Endothelial cell of umbilical vein (primary cell): ENCODE results near the gene ZNF182. TPM values are rescaled to one million over a fixed set of nuclear protein-coding genes. Genes with fewer than 3 reads are reported as not detected.

ENCODE experiments used
- BruUV-seq: library from RNA; stranded (reverse); fragments of 400-500 nt; replicated peaks from 2 replicates; lab custom pipeline; 2021; lab: Mats Ljungman, UMichigan
- CTCF ChIA-PET: fragments of 300-600, 350-600 bp; sonication (Branson Sonifier 250); formaldehyde crosslinking; loops from one replicate; lab custom pipeline; 2021; ENCODE audit warnings: antibody characterized with exemption, inconsistent platforms; lab: Charles Lee
- POLR2A ChIA-PET: fragments of 300-600, 350-600 bp; sonication (Branson Sonifier 250); formaldehyde crosslinking; loops from one replicate; lab custom pipeline; 2021; ENCODE audit warnings: antibody characterized with exemption, inconsistent platforms; lab: Charles Lee
- DNase-seq: peaks from one replicate; pipeline ENCODE4 v3.0.0-alpha.2; 2011; ENCODE audit warnings: low read depth, low spot score
- FAIRE-seq: peaks from 2 replicates; lab custom pipeline; 2011; peaks lifted over from hg19 to GRCh38; lab: Jason Lieb, UNC
- H2AFZ ChIP-seq: 2 replicates; pipeline ENCODE4 v1.6.0; 2012; ENCODE audit warnings: low read depth, low read length, control low read depth, inconsistent platforms
- H3K27ac ChIP-seq: 2 replicates; pipeline ENCODE4 v1.5.1; 2011; ENCODE audit warnings: low read depth, mild to moderate bottlenecking, control low read depth, low read length, moderate library complexity; ENCODE audit not compliant: insufficient read depth
- H3K27me3 ChIP-seq, 2 experiments: 2 replicates each; pipeline versions ENCODE4 v1.6.0 to v1.6.1; 2011; ENCODE audit warnings: low read length in 2 of 2, mixed read lengths in 1 of 2; ENCODE audit not compliant: control insufficient read depth in 2 of 2, insufficient read depth in 2 of 2
- H3K36me3 ChIP-seq, 2 experiments: 2 replicates in 1 of 2; 3 replicates in 1 of 2; pipeline ENCODE4 v1.5.1; 2011; ENCODE audit warnings: low read length in 2 of 2, mild to moderate bottlenecking in 1 of 2, moderate library complexity in 1 of 2; ENCODE audit not compliant: control insufficient read depth in 2 of 2, insufficient read depth in 2 of 2; ENCODE audit errors: extremely low read depth in 1 of 2
- H3K4me1 ChIP-seq: 3 replicates; pipeline ENCODE4 v1.5.1; 2011; ENCODE audit warnings: mild to moderate bottlenecking, low read length; ENCODE audit not compliant: control insufficient read depth, insufficient read depth; ENCODE audit errors: extremely low read depth
- H3K4me2 ChIP-seq: 2 replicates; pipeline ENCODE4 v1.6.1; 2011; ENCODE audit warnings: low read length, control low read depth, mixed read lengths; ENCODE audit not compliant: insufficient read depth
- H3K4me3 ChIP-seq, 3 experiments: fragments of 200-600 bp in 1 of 3; sonication (generic), shearing (Covaris generic) in 1 of 3; replicated peaks in 1 of 3; 2 replicates each; pipeline ENCODE4 v1.5.1; 2011 to 2016; ENCODE audit warnings: control low read depth in 3 of 3, low read length in 3 of 3, mild to moderate bottlenecking in 2 of 3, inconsistent platforms in 1 of 3, low read depth in 1 of 3, moderate library complexity in 1 of 3; ENCODE audit not compliant: insufficient read depth in 1 of 3
- H3K79me2 ChIP-seq: 2 replicates; pipeline ENCODE4 v1.6.0; 2012; ENCODE audit warnings: low read length, inconsistent platforms; ENCODE audit not compliant: control insufficient read depth, insufficient read depth
- H3K9ac ChIP-seq: replicated peaks from 2 replicates; pipeline ENCODE3; 2011; ENCODE audit warnings: low read length, control low read depth; ENCODE audit not compliant: insufficient read depth; ENCODE audit errors: extremely low read depth
- H3K9me1 ChIP-seq: replicated peaks from 3 replicates; pipeline ENCODE4 v1.6.0; 2011; ENCODE audit warnings: mild to moderate bottlenecking, low read length; ENCODE audit not compliant: control insufficient read depth, insufficient read depth; ENCODE audit errors: extremely low read depth
- H3K9me3 ChIP-seq: replicated peaks from 2 replicates; pipeline ENCODE4 v1.5.1; 2012; ENCODE audit warnings: low read length, inconsistent platforms; ENCODE audit not compliant: control insufficient read depth, insufficient read depth
- H4K20me1 ChIP-seq: replicated peaks from 2 replicates; pipeline ENCODE3; 2011; ENCODE audit warnings: mild to moderate bottlenecking, low read length; ENCODE audit not compliant: control insufficient read depth, insufficient read depth; ENCODE audit errors: extremely low read depth
- EZH2 ChIP-seq: IDR thresholded peaks from 2 replicates; pipeline ENCODE4 v1.6.1; 2012; ENCODE audit warnings: borderline replicate concordance, low read depth, mild to moderate bottlenecking, moderate library complexity, low read length, inconsistent platforms; ENCODE audit not compliant: severe bottlenecking
- FOS ChIP-seq: IDR thresholded peaks from 2 replicates; pipeline ENCODE4 v1.6.1; 2011; ENCODE audit warnings: mild to moderate bottlenecking, low read length, moderate library complexity, borderline replicate concordance; ENCODE audit not compliant: insufficient read depth
- GATA2 ChIP-seq: IDR thresholded peaks from 2 replicates; pipeline ENCODE4 v1.7.0; 2011; ENCODE audit warnings: low read depth, mild to moderate bottlenecking, moderate library complexity, mixed read lengths, low read length; ENCODE audit not compliant: insufficient read length, insufficient read depth
- JUN ChIP-seq: IDR thresholded peaks from 2 replicates; pipeline ENCODE4 v1.6.1; 2011; ENCODE audit warnings: borderline replicate concordance, low read depth; ENCODE audit not compliant: insufficient read length, insufficient read depth
- MYC ChIP-seq: IDR thresholded peaks from one replicate; pipeline ENCODE4 v1.6.1; 2011; ENCODE audit warnings: mild to moderate bottlenecking, low read depth, low read length
- POLR2A ChIP-seq: IDR thresholded peaks from 2 replicates; pipeline ENCODE4 v1.6.1; 2012; ENCODE audit warnings: low read depth, mild to moderate bottlenecking, control low read depth, low read length
- POLR2AphosphoS5 ChIP-seq: IDR thresholded peaks from 2 replicates; pipeline ENCODE4 v1.6.1; 2012; ENCODE audit warnings: low read depth, mild to moderate bottlenecking, control low read depth, low read length, moderate library complexity; ENCODE audit not compliant: insufficient read depth
- dilution Hi-C: fragments of 300-500 bp; cut with MboI; formaldehyde crosslinking; loops from one replicate; pipeline ENCODE4 v1.15.0; 2019; ENCODE audit warnings: low sequenced_read_pairs; ENCODE audit not compliant: extremely low pct_ligation_motif_present
- intact Hi-C: fragments of 100-400 bp; cut with micrococcal nuclease; formaldehyde crosslinking; loops from one replicate; pipeline ENCODE4 v1.10.0; 2022
- polyA plus RNA-seq, 4 experiments: library from polyadenylated mRNA; depleted of rRNA in 3 of 4; stranded (reverse) in 3 of 4; unstranded in 1 of 4; fragments of >200 nt; gene quantifications; 2 replicates each; pipeline versions ENCODE4 v1.2.1 to v1.2.3, GENCODE V29; 2011 to 2012; ENCODE audit warnings: missing spikeins in 1 of 4
- total RNA-seq: library from RNA; stranded (reverse); gene quantifications from 2 replicates; pipeline ENCODE4 v1.2.3, GENCODE V29; 2021
- TF ChIP-seq, protein P1 (sequence below), 2 donors: IDR thresholded peaks; 1 replicate in 1 of 2; 2 replicates in 1 of 2; pipeline ENCODE4 v1.5.1; 2011; ENCODE audit warnings: low read length in 2 of 2, mild to moderate bottlenecking in 2 of 2, moderate library complexity in 2 of 2, control low read depth in 1 of 2, inconsistent platforms in 1 of 2, low read depth in 1 of 2; ENCODE audit not compliant: insufficient read depth in 1 of 2; ENCODE audit errors: extremely low read depth in 1 of 2
- TF ChIP-seq, protein P2 (sequence below): IDR thresholded peaks from 2 replicates; pipeline ENCODE4 v1.6.1; 2011; ENCODE audit not compliant: insufficient read depth, insufficient read length

The ZNF182 gene
- total and polyA plus RNA-seq, 2 donors (not counting 3 experiments of a cell fraction or from before 2014, with no cell fraction given), result 0.90 to 3.9 TPM

DNA sequence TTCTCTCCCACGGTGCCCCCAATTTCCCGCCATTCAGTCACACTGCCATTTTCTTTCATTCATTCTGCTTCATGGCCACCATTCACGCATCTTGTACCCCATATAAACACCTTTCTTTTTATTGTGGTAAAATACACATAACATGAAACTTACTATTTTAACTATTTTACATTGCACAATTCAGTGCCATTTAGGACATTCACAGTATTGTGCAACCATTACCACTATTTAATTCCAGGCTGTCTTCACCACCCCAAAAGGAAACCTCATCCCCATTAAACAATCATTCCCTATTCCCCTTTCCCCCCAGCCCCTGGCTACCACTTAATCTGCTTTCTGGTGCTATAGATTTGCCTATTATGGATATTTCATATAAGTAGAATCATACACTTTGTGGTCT is 18.9 kb upstream of the ZNF182 start:
- BruUV-seq, result no TSS peak
- Histone ChIP-seq H2AFZ (no peak overlapping the region), H3K27ac (no peak overlapping the region), H3K79me2 (no peaks in the 10 kb centered on the region), H3K4me2 (no peak overlapping the region), H3K27me3 (no peaks in the 10 kb centered on the region), H3K4me3 (no peak overlapping the region), H3K9ac (no peak overlapping the region), H3K4me1 (peaks cover 4% of the 10 kb centered on the region), H3K9me3 (no peaks in the 10 kb centered on the region), H3K36me3 (no peaks in the 10 kb centered on the region), H4K20me1 (no peaks in the 10 kb centered on the region), H3K9me1 (no peaks in the 10 kb centered on the region)
- ChIA-PET POLR2A (no interaction called here), CTCF (no interaction called here)
- TF ChIP-seq GATA2, result no peak
- TF ChIP-seq POLR2AphosphoS5, result no peak
- TF ChIP-seq JUN, result no peak
- no peak for TF ChIP-seq FOS
- TF ChIP-seq POLR2A, result no peak
- TF ChIP-seq, protein P1, sequence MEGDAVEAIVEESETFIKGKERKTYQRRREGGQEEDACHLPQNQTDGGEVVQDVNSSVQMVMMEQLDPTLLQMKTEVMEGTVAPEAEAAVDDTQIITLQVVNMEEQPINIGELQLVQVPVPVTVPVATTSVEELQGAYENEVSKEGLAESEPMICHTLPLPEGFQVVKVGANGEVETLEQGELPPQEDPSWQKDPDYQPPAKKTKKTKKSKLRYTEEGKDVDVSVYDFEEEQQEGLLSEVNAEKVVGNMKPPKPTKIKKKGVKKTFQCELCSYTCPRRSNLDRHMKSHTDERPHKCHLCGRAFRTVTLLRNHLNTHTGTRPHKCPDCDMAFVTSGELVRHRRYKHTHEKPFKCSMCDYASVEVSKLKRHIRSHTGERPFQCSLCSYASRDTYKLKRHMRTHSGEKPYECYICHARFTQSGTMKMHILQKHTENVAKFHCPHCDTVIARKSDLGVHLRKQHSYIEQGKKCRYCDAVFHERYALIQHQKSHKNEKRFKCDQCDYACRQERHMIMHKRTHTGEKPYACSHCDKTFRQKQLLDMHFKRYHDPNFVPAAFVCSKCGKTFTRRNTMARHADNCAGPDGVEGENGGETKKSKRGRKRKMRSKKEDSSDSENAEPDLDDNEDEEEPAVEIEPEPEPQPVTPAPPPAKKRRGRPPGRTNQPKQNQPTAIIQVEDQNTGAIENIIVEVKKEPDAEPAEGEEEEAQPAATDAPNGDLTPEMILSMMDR (IDR thresholded peaks at IDR 0.05; ENCODE audit: extremely low read depth in 1 of 2, insufficient read depth in 1 of 2, low read depth in 1 of 2, low read length in 2 of 2), result no peak
- TF ChIP-seq EZH2, result no peak
- TF ChIP-seq, protein P2, sequence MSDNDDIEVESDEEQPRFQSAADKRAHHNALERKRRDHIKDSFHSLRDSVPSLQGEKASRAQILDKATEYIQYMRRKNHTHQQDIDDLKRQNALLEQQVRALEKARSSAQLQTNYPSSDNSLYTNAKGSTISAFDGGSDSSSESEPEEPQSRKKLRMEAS, result no peak
- TF ChIP-seq MYC, result no peak
- intact Hi-C loops (no loop called here), dilution Hi-C loops (no loop called here)
- DNase-seq (no peak), FAIRE-seq (no peak)
